ENCODE measurements around the gene SPACA6.

DNA sequence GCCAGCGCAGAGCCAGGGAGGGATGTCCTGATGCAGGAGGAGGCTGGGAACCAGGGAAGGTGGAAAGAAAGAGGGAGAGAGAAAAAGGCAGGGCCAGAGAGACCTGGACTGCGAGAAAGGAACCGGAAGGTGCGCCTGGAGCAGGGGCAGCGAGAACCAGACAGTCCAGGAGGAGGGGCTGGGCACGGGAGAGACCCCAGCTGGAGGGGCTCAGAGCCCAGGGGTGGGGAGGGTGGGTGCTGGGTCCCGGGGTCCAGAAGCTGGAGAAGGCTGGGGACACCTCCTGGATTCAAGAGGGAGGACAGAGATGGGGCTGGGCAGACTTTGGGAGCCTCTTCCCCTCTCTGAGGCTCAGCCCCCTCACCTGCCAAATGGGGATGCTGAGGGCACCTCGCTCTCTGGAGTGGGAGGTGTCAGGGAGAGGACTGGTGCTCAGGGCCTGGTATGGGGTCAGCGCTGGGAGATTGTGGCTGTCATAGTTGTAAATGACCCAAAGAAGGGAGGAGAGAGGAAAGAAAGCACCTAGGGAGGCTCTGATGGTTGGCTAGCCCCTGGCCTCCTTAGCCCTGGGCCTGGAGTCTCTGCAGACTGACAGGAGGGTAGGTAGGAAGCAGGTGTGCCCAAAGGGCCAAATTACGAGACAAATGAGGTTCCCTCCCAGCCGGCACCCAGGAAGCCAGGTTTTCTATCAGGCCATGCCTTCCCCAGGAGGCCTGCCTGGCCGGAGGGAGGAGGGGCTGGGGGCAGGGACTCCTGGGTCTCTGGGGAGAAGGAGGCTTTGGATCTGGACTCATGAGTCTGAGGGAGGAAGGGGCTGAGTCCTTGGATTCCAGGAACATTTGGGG lies 1.3 kb upstream of the SPACA6 start:
- TF ChIP-seq, protein P1, sequence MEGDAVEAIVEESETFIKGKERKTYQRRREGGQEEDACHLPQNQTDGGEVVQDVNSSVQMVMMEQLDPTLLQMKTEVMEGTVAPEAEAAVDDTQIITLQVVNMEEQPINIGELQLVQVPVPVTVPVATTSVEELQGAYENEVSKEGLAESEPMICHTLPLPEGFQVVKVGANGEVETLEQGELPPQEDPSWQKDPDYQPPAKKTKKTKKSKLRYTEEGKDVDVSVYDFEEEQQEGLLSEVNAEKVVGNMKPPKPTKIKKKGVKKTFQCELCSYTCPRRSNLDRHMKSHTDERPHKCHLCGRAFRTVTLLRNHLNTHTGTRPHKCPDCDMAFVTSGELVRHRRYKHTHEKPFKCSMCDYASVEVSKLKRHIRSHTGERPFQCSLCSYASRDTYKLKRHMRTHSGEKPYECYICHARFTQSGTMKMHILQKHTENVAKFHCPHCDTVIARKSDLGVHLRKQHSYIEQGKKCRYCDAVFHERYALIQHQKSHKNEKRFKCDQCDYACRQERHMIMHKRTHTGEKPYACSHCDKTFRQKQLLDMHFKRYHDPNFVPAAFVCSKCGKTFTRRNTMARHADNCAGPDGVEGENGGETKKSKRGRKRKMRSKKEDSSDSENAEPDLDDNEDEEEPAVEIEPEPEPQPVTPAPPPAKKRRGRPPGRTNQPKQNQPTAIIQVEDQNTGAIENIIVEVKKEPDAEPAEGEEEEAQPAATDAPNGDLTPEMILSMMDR (conservative IDR thresholded peaks at IDR 0.05 in 1 of 2, IDR thresholded peaks at IDR 0.05 in 1 of 2; ENCODE audit: extremely low read depth in 1 of 2, insufficient read depth in 1 of 2, low read depth in 1 of 2, low read length in 2 of 2) = no peak
- TF ChIP-seq EZH2 (IDR thresholded peaks at IDR 0.05; ENCODE audit: borderline replicate concordance, low read length) = no peak
